IMR-90 (cell line): ENCODE results near the gene UBL4A. TPM values are rescaled to one million over a fixed set of nuclear protein-coding genes. Genes with fewer than 3 reads are reported as not detected.
"Not testable (repeated sequence)": the region's sequence is repeated elsewhere in the genome, so short reads cannot be mapped to it uniquely, and the experiment has no call there.

Experiments used
- ATAC-seq: fragments of 200-7000 bp; cut with Tn5 transposase; 2 replicates; pipeline ENCODE4 v1.9.1; 2020; ENCODE audit warnings: low read depth, mild to moderate bottlenecking, moderate library complexity
- BruUV-seq: library from RNA; stranded (reverse); fragments of 400-500 nt; replicated peaks from 2 replicates; lab custom pipeline; 2021; lab: Mats Ljungman, UMichigan
- CTCF ChIA-PET: fragments of 300-600 bp; formaldehyde crosslinking; extraction: SDS; loops from one replicate; lab custom pipeline; 2021; ENCODE audit warnings: antibody characterized with exemption; lab: Yijun Ruan, JAX
- POLR2A ChIA-PET: fragments of 300-600 bp; sonication (Branson Sonifier 250); formaldehyde crosslinking; loops from one replicate; lab custom pipeline; 2022; ENCODE audit warnings: antibody characterized with exemption; ENCODE audit not compliant: unreplicated experiment; lab: Charles Lee
- DNase-seq: peaks from one replicate; pipeline ENCODE4 v3.0.0; 2013
- H2AFZ ChIP-seq: replicated peaks from 2 replicates; pipeline ENCODE3; 2013; ENCODE audit warnings: low read length, mild to moderate bottlenecking; ENCODE audit not compliant: poor library complexity
- H2AK5ac ChIP-seq: 2 replicates; pipeline ENCODE4 v1.6.1; 2013; ENCODE audit warnings: low read depth, low read length, inconsistent platforms
- H2AK9ac ChIP-seq: replicated peaks from 2 replicates; pipeline ENCODE3; 2013; ENCODE audit warnings: mild to moderate bottlenecking, low read depth, low read length, moderate library complexity; ENCODE audit not compliant: poor library complexity
- H2BK120ac ChIP-seq: 2 replicates; pipeline ENCODE4 v1.6.1; 2013; ENCODE audit warnings: low read depth, low read length, inconsistent platforms
- H2BK15ac ChIP-seq: 3 replicates; pipeline ENCODE4 v1.6.1; 2013; ENCODE audit warnings: low read depth, low read length, inconsistent platforms
- H2BK20ac ChIP-seq: 2 replicates; pipeline ENCODE4 v1.6.1; 2013; ENCODE audit warnings: low read depth, mild to moderate bottlenecking, inconsistent platforms, low read length, moderate library complexity
- H2BK5ac ChIP-seq: 2 replicates; pipeline ENCODE4 v1.6.1; 2013; ENCODE audit warnings: mild to moderate bottlenecking, low read depth, low read length, inconsistent platforms; ENCODE audit not compliant: poor library complexity, severe bottlenecking
- H3K14ac ChIP-seq: replicated peaks from 2 replicates; pipeline ENCODE4 v1.6.1; 2013; ENCODE audit warnings: low read depth, low read length, inconsistent platforms
- H3K18ac ChIP-seq: 2 replicates; pipeline ENCODE4 v1.6.1; 2013; ENCODE audit warnings: low read depth, low read length, control low read depth
- H3K23ac ChIP-seq: 2 replicates; pipeline ENCODE4 v1.6.1; 2013; ENCODE audit warnings: low read depth, low read length, inconsistent platforms
- H3K27ac ChIP-seq: 2 replicates; pipeline ENCODE4 v1.5.1; 2013; ENCODE audit warnings: mild to moderate bottlenecking, control low read depth, low read length; ENCODE audit not compliant: insufficient read depth
- H3K27me3 ChIP-seq: 2 replicates; pipeline ENCODE4 v1.6.1; 2013; ENCODE audit warnings: low read length; ENCODE audit not compliant: control insufficient read depth, insufficient read depth
- H3K36me3 ChIP-seq: 2 replicates; pipeline ENCODE4 v1.6.1; 2013; ENCODE audit warnings: low read length, mixed read lengths; ENCODE audit not compliant: control insufficient read depth, insufficient read depth
- H3K4ac ChIP-seq: 2 replicates; pipeline ENCODE4 v1.6.1; 2013; ENCODE audit warnings: low read depth, low read length, inconsistent platforms
- H3K4me1 ChIP-seq: 2 replicates; pipeline ENCODE4 v1.6.1; 2013; ENCODE audit warnings: low read length, mixed read lengths; ENCODE audit not compliant: control insufficient read depth, insufficient read depth
- H3K4me2 ChIP-seq: 2 replicates; pipeline ENCODE4 v1.6.1; 2013; ENCODE audit warnings: low read depth, mild to moderate bottlenecking, control low read depth, low read length, moderate library complexity
- H3K4me3 ChIP-seq: 2 replicates; pipeline ENCODE4 v1.5.1; 2013; ENCODE audit warnings: low read depth, mild to moderate bottlenecking, control low read depth, low read length, moderate library complexity; ENCODE audit not compliant: insufficient read depth
- H3K56ac ChIP-seq: 2 replicates; pipeline ENCODE4 v1.6.1; 2013; ENCODE audit warnings: low read length, inconsistent platforms; ENCODE audit not compliant: insufficient read depth; ENCODE audit errors: extremely low read depth
- H3K79me1 ChIP-seq, 2 experiments: 2 replicates each; pipeline ENCODE4 v1.6.1; 2013; ENCODE audit warnings: low read length in 2 of 2, inconsistent platforms in 1 of 2, low read depth in 1 of 2
- H3K9ac ChIP-seq: 2 replicates; pipeline ENCODE4 v1.6.1; 2013; ENCODE audit warnings: low read depth, low read length, control low read depth
- H3K9me1 ChIP-seq: 2 replicates; pipeline ENCODE4 v1.6.1; 2013; ENCODE audit warnings: low read length, inconsistent platforms; ENCODE audit not compliant: insufficient read depth
- H3K9me3 ChIP-seq: 2 replicates; pipeline ENCODE4 v1.6.1; 2013; ENCODE audit warnings: low read length; ENCODE audit not compliant: control insufficient read depth, insufficient read depth
- H4K20me1 ChIP-seq: 2 replicates; pipeline ENCODE4 v1.6.1; 2013; ENCODE audit warnings: low read length, inconsistent platforms; ENCODE audit not compliant: insufficient read depth
- H4K5ac ChIP-seq: 2 replicates; pipeline ENCODE4 v1.6.1; 2013; ENCODE audit warnings: mild to moderate bottlenecking, low read depth, low read length, control low read depth
- H4K8ac ChIP-seq, 2 experiments: 2 replicates each; pipeline ENCODE4 v1.6.1; 2013; ENCODE audit warnings: low read depth in 2 of 2, low read length in 2 of 2, control low read depth in 1 of 2, inconsistent platforms in 1 of 2
- H4K91ac ChIP-seq: 2 replicates; pipeline ENCODE4 v1.6.1; 2013; ENCODE audit warnings: low read depth, low read length, inconsistent platforms; ENCODE audit not compliant: insufficient read depth
- WGBS, 2 experiments: methylation state at CpG; one replicate each; pipeline versions ENCODE4 v1.1.5 to v1.1.7; 2013; ENCODE audit warnings: missing lambda C conversion rate in 2 of 2; ENCODE audit not compliant: insufficient read length in 1 of 2; ENCODE audit errors: extremely low coverage in 2 of 2; 5-methylcytosine and 5-hydroxymethylcytosine counted together
- dilution Hi-C: fragments of 300-500 bp; cut with HindIII; formaldehyde crosslinking; loops from one replicate; pipeline ENCODE4 v1.14.3; 2018; ENCODE audit warnings: low sequenced_read_pairs; ENCODE audit not compliant: unreplicated experiment
- in situ Hi-C: fragments of 300-500 bp; cut with MboI; formaldehyde crosslinking; loops from 3 replicates; pipeline ENCODE4 v1.14.3; 2019; ENCODE audit warnings: low sequenced_read_pairs, inconsistent platforms, mixed read lengths
- intact Hi-C: fragments of 100-400 bp; cut with micrococcal nuclease; formaldehyde crosslinking; loops from 2 replicates; pipeline ENCODE4 v1.10.0; 2022
- polyA plus RNA-seq, 3 experiments: library from polyadenylated mRNA; depleted of rRNA; stranded (reverse); fragments of >200 nt; gene quantifications; 2 replicates each; pipeline ENCODE4 v1.2.3, GENCODE V29; 2012; ENCODE audit warnings: low replicate concordance in 1 of 3
- total RNA-seq: library from RNA; depleted of rRNA; stranded (reverse); fragments of >200 nt; gene quantifications from 2 replicates; pipeline ENCODE4 v1.2.3, GENCODE V29; 2012

Gene UBL4A
- total and polyA plus RNA-seq, 2 of the 4 experiments (the other 2 are of a cell fraction) = 24.6 to 28.3 TPM

- H3K18ac ChIP-seq, in situ Hi-C loops, DNase-seq, H2AFZ ChIP-seq, H3K23ac ChIP-seq, CTCF ChIA-PET, H3K4me1 ChIP-seq, H2BK20ac ChIP-seq, H2AK5ac ChIP-seq, H4K20me1 ChIP-seq, H3K4me3 ChIP-seq, H2BK120ac ChIP-seq, H3K4me2 ChIP-seq, H2AK9ac ChIP-seq, H4K5ac ChIP-seq, H3K9ac ChIP-seq, H3K14ac ChIP-seq, H4K8ac ChIP-seq, H2BK15ac ChIP-seq, H2BK5ac ChIP-seq, H3K36me3 ChIP-seq, H3K27ac ChIP-seq, H3K9me1 ChIP-seq, H3K9me3 ChIP-seq, ATAC-seq, H3K4ac ChIP-seq, intact Hi-C loops, H3K27me3 ChIP-seq, dilution Hi-C loops, BruUV-seq, H3K56ac ChIP-seq, H3K79me1 ChIP-seq, H4K91ac ChIP-seq: not testable (repeated sequence)
- WGBS, 2 experiments = no CpG with 5 or more reads among the region's 4 CpGs
- POLR2A ChIA-PET = interaction anchor here (0.6 kb wide), 1 partner anchor 20 kb away, joined by 3 read pairs; the partner anchor contains the start of gene FAM3A
Measured at GRCh38 chrX:154496591-154497137, 10.2 kb upstream of the UBL4A start.
